Adrenal gland (tissue), 12 donors: Measurements from ENCODE around the gene PRDX5. TPM values are rescaled to one million over a fixed set of nuclear protein-coding genes. Genes with fewer than 3 reads are reported as not detected.

Source experiments
- DNase-seq, 7 donors: peaks; one replicate each; pipeline ENCODE4 v3.0.0-alpha.2; 2019 to 2020
- H3K27ac ChIP-seq, 5 donors: fragments of 200-600 bp; sonication (generic) in 4 of 5; 1 replicate in 3 of 5; 2 replicates in 2 of 5; pipeline versions ENCODE4 v1.5.1 to v1.8.0; 2016 to 2020; ENCODE audit warnings: mild to moderate bottlenecking in 1 of 5
- H3K27me3 ChIP-seq: fragments of 200-600 bp; 2 replicates; pipeline ENCODE4 v1.8.0; 2021
- H3K36me3 ChIP-seq, 2 donors: fragments of 200-600 bp; replicated peaks in 1 of 2; 1 replicate in 1 of 2; 2 replicates in 1 of 2; pipeline versions ENCODE4 v1.5.1 to v1.8.0; 2018 to 2022
- H3K4me1 ChIP-seq, 2 donors: fragments of 200-600 bp; replicated peaks in 1 of 2; 1 replicate in 1 of 2; 2 replicates in 1 of 2; pipeline versions ENCODE4 v1.5.1 to v1.8.0; 2018 to 2021
- H3K4me3 ChIP-seq, 4 donors: fragments of 200-600 bp; sonication (generic) in 3 of 4; one replicate each; pipeline ENCODE4 v1.5.1; 2016 to 2018
- H3K9me3 ChIP-seq, 3 donors: fragments of 200-600 bp; sonication (generic) in 1 of 3; replicated peaks in 1 of 3; 1 replicate in 2 of 3; 2 replicates in 1 of 3; pipeline versions ENCODE4 v1.5.1 to v1.8.0; 2016 to 2021
- CTCF ChIP-seq, 6 experiments: fragments of 450-650 bp in 4 of 6; fragments of 200-600 bp in 2 of 6; sonication (generic) in 1 of 6; IDR thresholded peaks; 1 replicate in 5 of 6; 2 replicates in 1 of 6; pipeline versions ENCODE4 v1.5.1 to v1.8.0; 2016 to 2021; ENCODE audit warnings: antibody characterized with exemption in 6 of 6, mild to moderate bottlenecking in 2 of 6, moderate library complexity in 1 of 6
- POLR2A ChIP-seq, 2 donors: fragments of 450-650 bp; IDR thresholded peaks; one replicate each; pipeline ENCODE4 v1.6.1; 2017; ENCODE audit warnings: antibody characterized with exemption in 2 of 2, mild to moderate bottlenecking in 2 of 2, moderate library complexity in 1 of 2
- WGBS, 4 donors: extraction: QIAGEN DNeasy Blood & Tissue Kit in 2 of 4; methylation state at CpG; one replicate each; pipeline versions ENCODE4 v1.1.5 to v1.1.7; 2013 to 2017; 5-methylcytosine and 5-hydroxymethylcytosine counted together
- intact Hi-C, 2 donors: fragments of 100-400 bp; cut with DNase I; formaldehyde crosslinking; loops; one replicate each; pipeline versions ENCODE4 v1.14.1 to v1.15.0; 2022 to 2023
- microRNA counts, 2 donors: library from miRNA; unstranded; fragments of <30 nt; microRNA quantifications; one replicate each; lab custom pipeline; 2016
- microRNA-seq, 3 donors: library from miRNA; unstranded; fragments of <30 nt; microRNA quantifications; one replicate each; pipeline ENCODE4, GENCODE V29; 2017 to 2020
- polyA plus RNA-seq, 3 donors: library from polyadenylated mRNA; stranded (reverse); fragments of 200-250 nt in 2 of 3; fragments of 350-450 nt in 1 of 3; fragmentation: Illumina TruSeq in 1 of 3; extraction: RNeasy Lipid Tissue Mini Kit (QIAGEN cat#74804) in 1 of 3; gene quantifications; one replicate each; pipeline ENCODE4 v1.2.3, GENCODE V29; 2013 to 2014
- small RNA-seq, 2 donors: library from RNA; depleted of rRNA; stranded (forward); fragments of <200 nt; gene quantifications; one replicate each; pipeline ENCODE3, GENCODE V24; 2016
- total RNA-seq, 9 donors: library from RNA; depleted of rRNA in 4 of 9; stranded (reverse); fragments of >200 nt in 4 of 9; fragments of 120-200 nt in 1 of 9; fragmentation: NEBNext Ultra II Directional in 1 of 9; extraction: Animal tissue kit (Norgen Biotek cat#: 25700) in 1 of 9; gene quantifications; one replicate each; pipeline versions ENCODE4 v1.1.0 to v1.2.4, GENCODE V29; 2013 to 2023
- donor health status: healthy with polysubstance abuse.
- donor health status: Bipolar disorder and iron deficiency.
- donor health status: DM: yes; HTN: yes; CAD: no.
- donor health status: DM: no; HTN: no; CAD: no.
- donor health status: DM: no; HTN: no; CAD: no.
- donor health status: DM: yes; HTN: yes; CAD: no.

PRDX5 gene
- total and polyA plus RNA-seq, 12 donors = 324 to 843 (median 478) TPM

GRCh38 chr11:64368673-64369074 lies 50.8 kb downstream of the PRDX5 start:
- Histone ChIP-seq H3K27ac (no peak overlapping the region), H3K27me3 (no peaks in the 10 kb centered on the region), H3K4me3 (no peak overlapping the region), H3K36me3 (peaks cover 0 to 65% of the 10 kb centered on the region in 2 donors), H3K9me3 (no peaks in the 10 kb centered on the region), H3K4me1 (no peaks in the 10 kb centered on the region)
- intact Hi-C loops = no loop called here
- no peak for DNase-seq
- TF ChIP-seq POLR2A (IDR thresholded peaks at IDR 0.05) (no peak), CTCF (IDR thresholded peaks at IDR 0.05) (no peak)
- 88 to 93% (median 91%) methylated on average over 25 to 28 of the region's 28 CpGs for WGBS, 4 donors

DNA sequence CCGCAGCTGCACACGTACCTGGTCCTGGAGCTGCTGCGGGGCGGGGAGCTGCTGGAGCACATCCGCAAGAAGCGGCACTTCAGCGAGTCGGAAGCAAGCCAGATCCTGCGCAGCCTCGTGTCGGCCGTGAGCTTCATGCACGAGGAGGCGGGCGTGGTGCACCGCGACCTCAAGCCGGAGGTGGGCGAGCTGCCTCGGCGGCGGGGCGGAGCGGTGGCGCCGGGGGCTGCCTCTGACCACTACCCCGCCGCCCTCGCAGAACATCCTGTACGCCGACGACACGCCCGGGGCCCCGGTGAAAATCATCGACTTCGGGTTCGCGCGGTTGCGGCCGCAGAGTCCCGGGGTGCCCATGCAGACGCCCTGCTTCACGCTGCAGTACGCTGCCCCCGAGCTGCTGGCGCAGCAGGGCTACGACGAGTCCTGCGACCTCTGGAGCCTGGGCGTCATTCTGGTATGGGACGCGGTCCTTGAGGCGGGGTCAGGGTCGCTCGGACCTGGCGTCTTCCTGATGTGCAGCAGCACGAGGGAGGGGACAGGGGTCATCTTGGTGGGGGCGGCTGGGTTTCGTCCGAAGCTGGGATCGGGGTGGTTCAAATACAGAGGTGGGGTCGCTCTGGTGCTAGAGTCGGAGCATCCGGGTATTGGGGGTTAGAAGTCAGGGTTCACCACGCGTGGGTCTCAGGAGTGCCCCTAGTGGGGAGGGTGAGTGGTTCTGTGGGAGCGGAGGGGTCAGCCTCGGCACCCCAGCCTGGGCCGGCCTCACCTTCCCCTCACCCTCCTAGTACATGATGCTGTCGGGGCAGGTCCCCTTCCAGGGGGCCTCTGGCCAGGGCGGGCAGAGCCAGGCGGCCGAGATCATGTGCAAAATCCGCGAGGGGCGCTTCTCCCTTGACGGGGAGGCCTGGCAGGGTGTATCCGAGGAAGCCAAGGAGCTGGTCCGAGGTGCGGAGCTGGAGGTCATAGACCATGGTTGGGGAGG lies 51.8 kb downstream of the PRDX5 start:
- WGBS, 4 donors = 88 to 94% (median 89%) methylated on average over 38 to 82 of the region's 82 CpGs
- no peaks in the 10 kb centered on the region for H3K4me1 ChIP-seq
- peaks cover 0 to 58% of the 10 kb centered on the region in 2 donors for H3K36me3 ChIP-seq
- intact Hi-C loops = no loop called here
- DNase-seq = no peak
- H3K9me3 ChIP-seq = no peaks in the 10 kb centered on the region
- TF ChIP-seq CTCF (IDR thresholded peaks at IDR 0.05) = no peak
- no peak for TF ChIP-seq POLR2A (IDR thresholded peaks at IDR 0.05)
- H3K4me3 ChIP-seq = no peak overlapping the region
- no peaks in the 10 kb centered on the region for H3K27me3 ChIP-seq
- H3K27ac ChIP-seq = no peak overlapping the region

DNA sequence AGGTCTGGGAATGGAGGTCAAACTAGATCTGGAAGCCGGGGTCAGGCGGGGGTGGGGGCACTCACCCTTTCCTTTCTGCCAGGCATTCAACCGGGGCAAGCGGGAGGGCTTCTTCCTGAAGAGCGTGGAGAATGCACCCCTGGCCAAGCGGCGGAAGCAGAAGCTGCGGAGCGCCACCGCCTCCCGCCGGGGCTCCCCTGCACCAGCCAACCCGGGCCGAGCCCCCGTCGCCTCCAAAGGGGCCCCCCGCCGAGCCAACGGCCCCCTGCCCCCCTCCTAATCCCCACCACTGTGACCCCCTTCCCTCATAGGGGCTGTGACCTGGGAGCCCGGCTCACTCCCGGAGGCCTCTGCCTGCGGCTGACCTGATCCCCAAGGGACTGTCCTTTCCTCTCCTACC lies 53.3 kb downstream of the PRDX5 start:
- Histone ChIP-seq H3K27ac (no peak overlapping the region), H3K4me3 (no peak overlapping the region), H3K27me3 (no peaks in the 10 kb centered on the region), H3K9me3 (no peaks in the 10 kb centered on the region), H3K36me3 (peaks cover 0 to 44% of the 10 kb centered on the region in 2 donors), H3K4me1 (no peaks in the 10 kb centered on the region)
- intact Hi-C loops = no loop called here
- WGBS, 4 donors = 84 to 90% (median 89%) methylated on average over 6 to 22 of the region's 22 CpGs
- TF ChIP-seq POLR2A (IDR thresholded peaks at IDR 0.05) (no peak), CTCF (IDR thresholded peaks at IDR 0.05) (no peak)
- DNase-seq = no peak

MicroRNAs within 50 kb of the gene (microRNA counts, 767-probe panel; counts per million panel counts)
- 0 counts per million in 2 donors for microRNA hsa-miR-1237 (lab: Ali Mortazavi, UCI)

Small RNA genes within 50 kb of the gene (microRNA-seq; reads per million reads assigned to microRNA genes)
- gene MIR1237 (0.45 to 8.2 (median 3.8) reads per million in 3 donors), gene MIR7155 (0 to 2.3 (median 0.38) reads per million in 3 donors)

Small RNA genes within 50 kb of the gene (small RNA-seq; reads per million reads assigned to genes)
- gene MIR1237 (0 to 0.36 reads per million in 2 donors), gene MIR7155 (0.42 to 0.59 reads per million in 2 donors), gene RF00019 (0 reads per million in 2 donors)

Other genes with a start within 250 kb of the PRDX5 start
- 10 to 100 TPM; 13.5 to 62.9 (median 22.3) TPM for gene MACROD1, start 152.0 kb upstream of the PRDX5 start, total RNA-seq
- 10 to 100 TPM in 2 of 3 donors, 1 to 10 TPM in 1; 5.5 to 60.7 (median 41.1) TPM for gene MACROD1, start 152.0 kb upstream of the PRDX5 start, polyA plus RNA-seq
- 100 to 1,000 TPM; 126 to 404 (median 184) TPM for gene STIP1, start 131.9 kb upstream of the PRDX5 start, total RNA-seq
- gene STIP1, start 131.9 kb upstream of the PRDX5 start, polyA plus RNA-seq = 100 to 1,000 TPM in 1 of 3 donors, 10 to 100 TPM in 2; 82.1 to 523 (median 91.4) TPM
- gene FERMT3, start 111.4 kb upstream of the PRDX5 start, total RNA-seq = 10 to 100 TPM in 8 of 9 donors, 1 to 10 TPM in 1; 3.2 to 77.0 (median 29.9) TPM
- gene FERMT3, start 111.4 kb upstream of the PRDX5 start, polyA plus RNA-seq = 10 to 100 TPM in 2 of 3 donors, 1 to 10 TPM in 1; 5.5 to 57.8 (median 49.0) TPM
- gene TRPT1, start 91.9 kb upstream of the PRDX5 start, total RNA-seq = 10 to 100 TPM; 40.8 to 90.3 (median 55.6) TPM
- 100 to 1,000 TPM in 2 of 3 donors, 10 to 100 TPM in 1; 17.9 to 205 (median 175) TPM for gene TRPT1, start 91.9 kb upstream of the PRDX5 start, polyA plus RNA-seq
- 100 to 1,000 TPM in 2 of 9 donors, 10 to 100 TPM in 7; 67.2 to 126 (median 79.9) TPM for gene NUDT22, start 91.8 kb upstream of the PRDX5 start, total RNA-seq
- 100 to 1,000 TPM in 2 of 3 donors, 10 to 100 TPM in 1; 19.5 to 190 (median 101) TPM for gene NUDT22, start 91.8 kb upstream of the PRDX5 start, polyA plus RNA-seq
- 100 to 1,000 TPM in 1 of 9 donors, 10 to 100 TPM in 8; 19.9 to 112 (median 44.3) TPM for gene DNAJC4, start 87.6 kb upstream of the PRDX5 start, total RNA-seq
- gene DNAJC4, start 87.6 kb upstream of the PRDX5 start, polyA plus RNA-seq = 100 to 1,000 TPM in 2 of 3 donors, 10 to 100 TPM in 1; 59.4 to 220 (median 192) TPM
- 100 to 1,000 TPM in 5 of 9 donors, 10 to 100 TPM in 4; 36.0 to 156 (median 129) TPM for gene VEGFB, start 83.5 kb upstream of the PRDX5 start, total RNA-seq
- gene VEGFB, start 83.5 kb upstream of the PRDX5 start, polyA plus RNA-seq = 100 to 1,000 TPM in 2 of 3 donors, 10 to 100 TPM in 1; 64.4 to 185 (median 158) TPM
- 100 to 1,000 TPM in 3 of 9 donors, 10 to 100 TPM in 6; 76.1 to 185 (median 96.1) TPM for gene FKBP2, start 77.0 kb upstream of the PRDX5 start, total RNA-seq
- 100 to 1,000 TPM; 206 to 812 (median 791) TPM for gene FKBP2, start 77.0 kb upstream of the PRDX5 start, polyA plus RNA-seq
- gene PPP1R14B, start 71.2 kb upstream of the PRDX5 start, total RNA-seq = 100 to 1,000 TPM in 7 of 9 donors, 10 to 100 TPM in 2; 77.2 to 212 (median 128) TPM
- 100 to 1,000 TPM in 2 of 3 donors, 10 to 100 TPM in 1; 85.1 to 331 (median 327) TPM for gene PPP1R14B, start 71.2 kb upstream of the PRDX5 start, polyA plus RNA-seq
- gene PLCB3, start 66.6 kb upstream of the PRDX5 start, total RNA-seq = 10 to 100 TPM in 8 of 9 donors, 1 to 10 TPM in 1; 5.0 to 65.9 (median 44.0) TPM
- gene PLCB3, start 66.6 kb upstream of the PRDX5 start, polyA plus RNA-seq = 10 to 100 TPM in 2 of 3 donors, 1 to 10 TPM in 1; 6.6 to 89.5 (median 31.7) TPM
- gene BAD, start 33.5 kb upstream of the PRDX5 start, total RNA-seq = 100 to 1,000 TPM in 5 of 9 donors, 10 to 100 TPM in 4; 72.9 to 219 (median 100) TPM
- gene BAD, start 33.5 kb upstream of the PRDX5 start, polyA plus RNA-seq = 100 to 1,000 TPM in 2 of 3 donors, 1 to 10 TPM in 1; 9.5 to 111 (median 102) TPM
- gene GPR137, start 32.3 kb upstream of the PRDX5 start, total RNA-seq = 10 to 100 TPM; 15.6 to 69.8 (median 48.3) TPM
- gene GPR137, start 32.3 kb upstream of the PRDX5 start, polyA plus RNA-seq = 10 to 100 TPM; 16.0 to 41.5 (median 40.9) TPM
- gene KCNK4, start 26.8 kb upstream of the PRDX5 start, total RNA-seq = under 1 TPM in 1 of 9 donors, not detected in 8; 0.54 TPM
- gene KCNK4, start 26.8 kb upstream of the PRDX5 start, polyA plus RNA-seq = under 1 TPM in 1 of 3 donors, not detected in 2; 0.10 TPM
- gene CATSPERZ, start 17.8 kb upstream of the PRDX5 start, total RNA-seq = under 1 TPM in 2 of 9 donors, not detected in 7; 0.28 to 0.69 TPM
- 1 to 10 TPM in 1 of 3 donors, under 1 TPM in 1, not detected in 1; 0.74 to 1.2 TPM for gene CATSPERZ, start 17.8 kb upstream of the PRDX5 start, polyA plus RNA-seq
- gene ESRRA, start 12.6 kb upstream of the PRDX5 start, total RNA-seq = 10 to 100 TPM; 27.5 to 74.4 (median 53.1) TPM
- gene ESRRA, start 12.6 kb upstream of the PRDX5 start, polyA plus RNA-seq = 10 to 100 TPM; 18.2 to 62.1 (median 56.0) TPM
- gene TRMT112, start 562 bp upstream of the PRDX5 start, total RNA-seq = 100 to 1,000 TPM; 286 to 991 (median 383) TPM
- gene TRMT112, start 562 bp upstream of the PRDX5 start, polyA plus RNA-seq = 100 to 1,000 TPM; 362 to 855 (median 658) TPM
- gene CCDC88B, start 22.1 kb downstream of the PRDX5 start, total RNA-seq = 10 to 100 TPM in 8 of 9 donors, 1 to 10 TPM in 1; 8.9 to 22.6 (median 14.4) TPM
- 100 to 1,000 TPM in 1 of 3 donors, 10 to 100 TPM in 1, 1 to 10 TPM in 1; 5.1 to 143 (median 47.9) TPM for gene CCDC88B, start 22.1 kb downstream of the PRDX5 start, polyA plus RNA-seq
- gene RPS6KA4, start 41.0 kb downstream of the PRDX5 start, total RNA-seq = 10 to 100 TPM; 13.4 to 89.3 (median 26.3) TPM
- 10 to 100 TPM in 2 of 3 donors, 1 to 10 TPM in 1; 4.9 to 29.8 (median 14.4) TPM for gene RPS6KA4, start 41.0 kb downstream of the PRDX5 start, polyA plus RNA-seq
- 1 to 10 TPM in 2 of 9 donors, under 1 TPM in 5, not detected in 2; 0.42 to 3.9 (median 0.68) TPM for gene SLC22A11, start 237.8 kb downstream of the PRDX5 start, total RNA-seq
- gene SLC22A11, start 237.8 kb downstream of the PRDX5 start, polyA plus RNA-seq = under 1 TPM; 0.20 to 0.32 (median 0.30) TPM